B cell (primary cell): Measurements from ENCODE around the gene TCFL5. TPM values are rescaled to one million over a fixed set of nuclear protein-coding genes. Genes with fewer than 3 reads are reported as not detected.

ENCODE experiments used
- ATAC-seq: fragments of 200-7000 bp; cut with Tn5 transposase; one replicate; pipeline ENCODE4 v1.10.0; 2021; ENCODE audit warnings: low read depth, mild to moderate bottlenecking, moderate number of reproducible peaks, moderate library complexity
- CTCF ChIA-PET: fragments of 350-600 bp; sonication (Branson Sonifier 250); formaldehyde crosslinking; loops from one replicate; lab custom pipeline; 2021; ENCODE audit warnings: antibody characterized with exemption, inconsistent platforms; lab: Charles Lee
- POLR2A ChIA-PET: fragments of 350-600 bp; sonication (Branson Sonifier 250); formaldehyde crosslinking; loops from one replicate; lab custom pipeline; 2021; ENCODE audit warnings: antibody characterized with exemption; lab: Charles Lee
- DNase-seq: peaks from one replicate; pipeline ENCODE4 v3.0.0; 2013
- H2AFZ ChIP-seq: 2 replicates; pipeline ENCODE4 v1.6.1; 2012; ENCODE audit warnings: mild to moderate bottlenecking, low read depth, low read length; ENCODE audit not compliant: insufficient read depth, poor library complexity, severe bottlenecking
- H3K27ac ChIP-seq, 2 donors: 1 replicate in 1 of 2; 2 replicates in 1 of 2; pipeline ENCODE4 v1.5.1; 2012 to 2013; ENCODE audit warnings: low read length in 2 of 2, mild to moderate bottlenecking in 2 of 2, moderate library complexity in 1 of 2
- H3K27me3 ChIP-seq, 4 experiments: fragments of 200-600 bp in 1 of 4; sonication (generic) in 1 of 4; replicated peaks in 1 of 4; 1 replicate in 2 of 4; 2 replicates in 2 of 4; pipeline versions ENCODE4 v1.6.1 to v1.7.0; 2013 to 2016; ENCODE audit warnings: low read length in 3 of 4, mild to moderate bottlenecking in 2 of 4, mixed read lengths in 1 of 4, moderate library complexity in 1 of 4; ENCODE audit not compliant: insufficient read depth in 4 of 4, control insufficient read depth in 3 of 4; ENCODE audit errors: control extremely low read depth in 1 of 4
- H3K36me3 ChIP-seq, 2 experiments: replicated peaks in 1 of 2; 1 replicate in 1 of 2; 2 replicates in 1 of 2; pipeline versions ENCODE4 v1.6.1 to v1.7.1; 2013; ENCODE audit warnings: low read length in 1 of 2; ENCODE audit not compliant: insufficient read depth in 2 of 2, control insufficient read depth in 1 of 2; ENCODE audit errors: control extremely low read depth in 1 of 2, extremely low read depth in 1 of 2
- H3K4me1 ChIP-seq, 2 donors: fragments of 200-600 bp in 1 of 2; sonication (generic) in 1 of 2; 1 replicate in 1 of 2; 2 replicates in 1 of 2; pipeline versions ENCODE4 v1.5.1 to v1.6.1; 2013 to 2017; ENCODE audit warnings: low read length in 2 of 2; ENCODE audit not compliant: control insufficient read depth in 2 of 2, insufficient read depth in 2 of 2
- H3K4me2 ChIP-seq: replicated peaks from 2 replicates; pipeline ENCODE3; 2012; ENCODE audit warnings: mild to moderate bottlenecking, low read depth, low read length; ENCODE audit not compliant: poor library complexity, severe bottlenecking
- H3K4me3 ChIP-seq, 5 experiments: fragments of 200-600 bp in 1 of 5; sonication (generic) in 1 of 5; 1 replicate in 3 of 5; 2 replicates in 2 of 5; pipeline versions ENCODE4 v1.5.1 to v1.7.0; 2011 to 2016; ENCODE audit warnings: low read length in 4 of 5, mild to moderate bottlenecking in 4 of 5, low read depth in 2 of 5, control low read depth in 1 of 5, moderate library complexity in 1 of 5; ENCODE audit not compliant: insufficient read depth in 1 of 5; ENCODE audit errors: control extremely low read depth in 1 of 5, extremely low read depth in 1 of 5
- H3K79me2 ChIP-seq: fragments of 200-600 bp; sonication (generic); one replicate; pipeline ENCODE4 v1.6.0; 2016; ENCODE audit warnings: low read length; ENCODE audit not compliant: control insufficient read depth, insufficient read depth
- H3K9ac ChIP-seq: fragments of 200-600 bp; sonication (generic); 2 replicates; pipeline ENCODE4 v1.6.1; 2017; ENCODE audit warnings: mild to moderate bottlenecking, low read length, moderate library complexity
- H3K9me3 ChIP-seq, 3 donors: one replicate each; pipeline versions ENCODE4 v1.6.1 to v1.7.1; 2013; ENCODE audit warnings: low read length in 2 of 3; ENCODE audit not compliant: control insufficient read depth in 2 of 3, insufficient read depth in 1 of 3; ENCODE audit errors: control extremely low read depth in 1 of 3
- H4K20me1 ChIP-seq: 2 replicates; pipeline ENCODE4 v1.6.0; 2012; ENCODE audit warnings: mild to moderate bottlenecking, low read length; ENCODE audit not compliant: insufficient read depth, control insufficient read depth, poor library complexity, severe bottlenecking
- H3K27ac Mint-ChIP-seq: one replicate; pipeline ENCODE4 v1.8.0; 2021; ENCODE audit warnings: mixed read lengths
- H3K27me3 Mint-ChIP-seq: one replicate; pipeline ENCODE4 v1.8.0; 2021; ENCODE audit warnings: mixed read lengths
- H3K4me1 Mint-ChIP-seq: one replicate; pipeline ENCODE4 v1.8.0; 2021; ENCODE audit warnings: mixed read lengths
- H3K4me3 Mint-ChIP-seq: one replicate; pipeline ENCODE4 v1.8.0; 2021; ENCODE audit warnings: mixed read lengths
- H3K9me3 Mint-ChIP-seq: one replicate; pipeline ENCODE4 v1.8.0; 2022; ENCODE audit warnings: mixed read lengths; ENCODE audit not compliant: insufficient read depth
- EZH2 ChIP-seq: IDR thresholded peaks from 2 replicates; pipeline ENCODE4 v1.6.1; 2012; ENCODE audit warnings: borderline replicate concordance, low read depth, mild to moderate bottlenecking, moderate library complexity, low read length; ENCODE audit not compliant: insufficient read depth, poor library complexity, severe bottlenecking
- WGBS: methylation state at CpG from one replicate; pipeline ENCODE4 v1.1.5; 2013; ENCODE audit warnings: missing lambda C conversion rate; ENCODE audit not compliant: insufficient coverage; 5-methylcytosine and 5-hydroxymethylcytosine counted together
- intact Hi-C: fragments of 100-400 bp; cut with micrococcal nuclease; formaldehyde crosslinking; loops from one replicate; pipeline ENCODE4 v1.10.0; 2022
- polyA plus RNA-seq: library from polyadenylated mRNA; depleted of rRNA; stranded (reverse); fragments of >200 nt; gene quantifications from 2 replicates; pipeline ENCODE4 v1.2.3, GENCODE V29; 2012
- total RNA-seq, 2 donors: library from RNA; stranded (reverse); fragments of 120-200 nt in 1 of 2; gene quantifications; 1 replicate in 1 of 2; 2 replicates in 1 of 2; pipeline versions ENCODE4 v1.2.3 to v1.2.4, GENCODE V29; 2013 to 2022
- TF ChIP-seq, protein P1 (sequence below): fragments of 200-600 bp; IDR thresholded peaks from one replicate; pipeline ENCODE4 v1.8.0; 2022; ENCODE audit warnings: antibody characterized with exemption, mild to moderate bottlenecking

TCFL5 gene
- total and polyA plus RNA-seq, 2 donors (not counting 1 experiment from before 2014, with no cell fraction given): 2.0 to 16.2 TPM

- Histone ChIP-seq H3K9ac (no peak overlapping the region), H3K27ac (no peak overlapping the region), H4K20me1 (peaks cover 96% of the 10 kb centered on the region), H3K4me1 (peaks cover 15 to 29% of the 10 kb centered on the region in 2 donors), H3K27me3 (peaks cover 0 to 18% (median 8%) of the 10 kb centered on the region in 4 experiments), H3K36me3 (peaks cover 0 to 63% of the 10 kb centered on the region in 2 experiments), H3K4me3 (no peak overlapping the region), H3K79me2 (peaks cover 22% of the 10 kb centered on the region), H2AFZ (no peak overlapping the region), H3K9me3 (peaks cover 0 to 14% (median 0%) of the 10 kb centered on the region in 3 donors), H3K4me2 (no peak overlapping the region)
- ATAC-seq (no peak), DNase-seq (no peak)
- CTCF ChIA-PET: interaction anchor here (1.0 kb wide), 2 partner anchors 194 to 312 kb away, joined by 3 to 4 read pairs; no protein-coding TSS in a partner anchor
- intact Hi-C loops: no loop called here
- peaks cover 27% of the 10 kb centered on the region for H3K4me1 Mint-ChIP-seq
- no peaks in the 10 kb centered on the region for H3K9me3 Mint-ChIP-seq
- H3K27ac Mint-ChIP-seq: no peak overlapping the region
- H3K27me3 Mint-ChIP-seq: peaks cover 14% of the 10 kb centered on the region
- H3K4me3 Mint-ChIP-seq: no peak overlapping the region
- TF ChIP-seq EZH2: no peak
- TF ChIP-seq, protein P1, sequence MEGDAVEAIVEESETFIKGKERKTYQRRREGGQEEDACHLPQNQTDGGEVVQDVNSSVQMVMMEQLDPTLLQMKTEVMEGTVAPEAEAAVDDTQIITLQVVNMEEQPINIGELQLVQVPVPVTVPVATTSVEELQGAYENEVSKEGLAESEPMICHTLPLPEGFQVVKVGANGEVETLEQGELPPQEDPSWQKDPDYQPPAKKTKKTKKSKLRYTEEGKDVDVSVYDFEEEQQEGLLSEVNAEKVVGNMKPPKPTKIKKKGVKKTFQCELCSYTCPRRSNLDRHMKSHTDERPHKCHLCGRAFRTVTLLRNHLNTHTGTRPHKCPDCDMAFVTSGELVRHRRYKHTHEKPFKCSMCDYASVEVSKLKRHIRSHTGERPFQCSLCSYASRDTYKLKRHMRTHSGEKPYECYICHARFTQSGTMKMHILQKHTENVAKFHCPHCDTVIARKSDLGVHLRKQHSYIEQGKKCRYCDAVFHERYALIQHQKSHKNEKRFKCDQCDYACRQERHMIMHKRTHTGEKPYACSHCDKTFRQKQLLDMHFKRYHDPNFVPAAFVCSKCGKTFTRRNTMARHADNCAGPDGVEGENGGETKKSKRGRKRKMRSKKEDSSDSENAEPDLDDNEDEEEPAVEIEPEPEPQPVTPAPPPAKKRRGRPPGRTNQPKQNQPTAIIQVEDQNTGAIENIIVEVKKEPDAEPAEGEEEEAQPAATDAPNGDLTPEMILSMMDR: no peak
- POLR2A ChIA-PET: no interaction called here
- WGBS: 94% methylated on average over 21 of the region's 21 CpGs
Measured at GRCh38 chr20:62811320-62811719, 50.3 kb downstream of the TCFL5 start.

GRCh38 chr20:62809530-62810428 lies 51.8 kb downstream of the TCFL5 start:
- H3K27ac Mint-ChIP-seq: no peak overlapping the region

More at GRCh38 chr20:62809530-62810428, 51.8 kb downstream of the TCFL5 start:
- no peak overlapping the region for H3K9ac ChIP-seq
- Mint-ChIP-seq H3K27me3 (no peaks in the 10 kb centered on the region), H3K4me3 (no peak overlapping the region), H3K4me1 (peaks cover 24% of the 10 kb centered on the region), H3K9me3 (no peaks in the 10 kb centered on the region)
- H3K27ac ChIP-seq: no peak overlapping the region
- ATAC-seq (no peak), DNase-seq (no peak)
- 96% methylated on average over 21 of the region's 24 CpGs for WGBS
- peaks cover 0 to 63% of the 10 kb centered on the region in 2 experiments for H3K36me3 ChIP-seq
- POLR2A ChIA-PET: interaction anchor here (0.5 to 0.6 kb wide), 2 partner anchors 120 to 1446 kb away, joined by 4 read pairs; no protein-coding TSS in a partner anchor
- peaks cover 0 to 4% (median under 1%) of the 10 kb centered on the region in 4 experiments for H3K27me3 ChIP-seq
- H2AFZ ChIP-seq: no peak overlapping the region
- intact Hi-C loops: loop anchor here (2.0 to 5.0 kb wide), 3 partner anchors 167 to 507 kb away; partner anchors contain the start of genes ADRM1 and SLCO4A1
- TF ChIP-seq, protein P1: no peak
- no peak for TF ChIP-seq EZH2
- CTCF ChIA-PET: interaction anchor here (0.6 to 4.3 kb wide), 9 partner anchors 13 to 513 kb away, joined by 3 to 36 read pairs (median 7); no protein-coding TSS in a partner anchor
- H3K79me2 ChIP-seq: peaks cover 34% of the 10 kb centered on the region
- no peak overlapping the region for H3K4me2 ChIP-seq
- H3K4me1 ChIP-seq: peaks cover 14 to 31% of the 10 kb centered on the region in 2 donors
- peaks cover 93% of the 10 kb centered on the region for H4K20me1 ChIP-seq
- no peak overlapping the region for H3K4me3 ChIP-seq
- peaks cover 0 to 2% (median 0%) of the 10 kb centered on the region in 3 donors for H3K9me3 ChIP-seq
